Breast epithelium (tissue), 3 donors: Measurements from ENCODE around the gene THADA.

Source experiments
- POLR2A ChIP-seq: fragments of 450-650 bp; IDR thresholded peaks from one replicate; pipeline ENCODE4 v1.6.1; 2016; ENCODE audit warnings: antibody characterized with exemption, mild to moderate bottlenecking, moderate library complexity
- TF ChIP-seq, protein P1 (sequence below), 3 donors: fragments of 450-650 bp; IDR thresholded peaks; one replicate each; pipeline ENCODE4 v1.5.1; 2016 to 2017; ENCODE audit warnings: antibody characterized with exemption in 3 of 3, mild to moderate bottlenecking in 3 of 3, moderate library complexity in 3 of 3

- TF ChIP-seq POLR2A, result no peak
- TF ChIP-seq, protein P1, sequence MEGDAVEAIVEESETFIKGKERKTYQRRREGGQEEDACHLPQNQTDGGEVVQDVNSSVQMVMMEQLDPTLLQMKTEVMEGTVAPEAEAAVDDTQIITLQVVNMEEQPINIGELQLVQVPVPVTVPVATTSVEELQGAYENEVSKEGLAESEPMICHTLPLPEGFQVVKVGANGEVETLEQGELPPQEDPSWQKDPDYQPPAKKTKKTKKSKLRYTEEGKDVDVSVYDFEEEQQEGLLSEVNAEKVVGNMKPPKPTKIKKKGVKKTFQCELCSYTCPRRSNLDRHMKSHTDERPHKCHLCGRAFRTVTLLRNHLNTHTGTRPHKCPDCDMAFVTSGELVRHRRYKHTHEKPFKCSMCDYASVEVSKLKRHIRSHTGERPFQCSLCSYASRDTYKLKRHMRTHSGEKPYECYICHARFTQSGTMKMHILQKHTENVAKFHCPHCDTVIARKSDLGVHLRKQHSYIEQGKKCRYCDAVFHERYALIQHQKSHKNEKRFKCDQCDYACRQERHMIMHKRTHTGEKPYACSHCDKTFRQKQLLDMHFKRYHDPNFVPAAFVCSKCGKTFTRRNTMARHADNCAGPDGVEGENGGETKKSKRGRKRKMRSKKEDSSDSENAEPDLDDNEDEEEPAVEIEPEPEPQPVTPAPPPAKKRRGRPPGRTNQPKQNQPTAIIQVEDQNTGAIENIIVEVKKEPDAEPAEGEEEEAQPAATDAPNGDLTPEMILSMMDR (IDR thresholded peaks at IDR 0.05), result no peak
Measured at GRCh38 chr2:43594875-43595274, 963 bp downstream of the THADA start.
